ENCODE measurements around the gene FAM78A. TPM values are rescaled to one million over a fixed set of nuclear protein-coding genes. Genes with fewer than 3 reads are reported as not detected.

Gene FAM78A
- total and polyA plus RNA-seq, 5 donors from 2014 or later = 16.6 to 95.6 (median 17.7) TPM

- Histone ChIP-seq H3K9me3 (ENCODE audit: control insufficient read depth in 2 of 2, low read length in 2 of 2) (no peaks in the 10 kb centered on the region), H3K4me3 (ENCODE audit: low read depth, low read length) (no peak overlapping the region), H3K27me3 (ENCODE audit: control insufficient read depth, insufficient read depth, low read length) (peaks cover 8% of the 10 kb centered on the region), H3K4me1 (ENCODE audit: control insufficient read depth, insufficient read depth, low read length, poor library complexity, severe bottlenecking) (peaks cover 28% of the 10 kb centered on the region), H3K36me3 (ENCODE audit: control insufficient read depth, insufficient read depth, low read length) (no peaks in the 10 kb centered on the region), H3K27ac (ENCODE audit: insufficient read depth, low read length, poor library complexity, severe bottlenecking) (no peak overlapping the region)
- Mint-ChIP-seq H3K4me3 (peak overlapping the region in 2 of 4 donors; percentile 65 to 78), H3K4me1 (peaks cover 0 to 39% (median 25%) of the 10 kb centered on the region in 4 donors), H3K27me3 (peaks cover 23% of the 10 kb centered on the region), H3K9me3 (peaks cover 0 to 2% (median 0%) of the 10 kb centered on the region in 7 donors), H3K36me3 (peaks cover under 1% of the 10 kb centered on the region), H3K27ac (no peak overlapping the region)
- DNase-seq = no peak
- ATAC-seq (ENCODE audit: low read depth in 2 of 2) = no peak
Measured at GRCh38 chr9:131281119-131281965, 5.0 kb upstream of the FAM78A start.

DNA sequence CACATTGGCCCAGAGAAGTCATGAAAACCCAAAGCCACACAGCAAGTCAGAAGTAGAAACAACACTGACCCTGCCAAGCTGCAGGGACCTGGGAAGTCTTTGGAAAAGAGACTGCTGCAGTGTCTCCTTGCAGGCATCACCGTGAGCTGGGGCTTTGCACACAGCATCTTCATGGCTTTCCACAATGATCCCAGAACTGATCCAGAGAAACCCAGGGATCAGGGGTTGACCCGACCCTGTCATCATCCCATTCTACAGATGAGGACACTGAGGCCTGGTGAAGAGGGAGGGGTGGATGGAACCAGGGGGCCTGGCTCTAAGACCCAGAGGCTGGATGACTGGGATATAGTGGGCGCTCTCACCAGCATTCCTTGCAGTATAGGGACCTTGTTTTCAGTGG is 4.3 kb upstream of the FAM78A start:
- peaks cover 8% of the 10 kb centered on the region for H3K27me3 ChIP-seq (ENCODE audit: control insufficient read depth, insufficient read depth, low read length)
- peaks cover 23% of the 10 kb centered on the region for H3K27me3 Mint-ChIP-seq
- DNase-seq (no peak), ATAC-seq (ENCODE audit: low read depth in 2 of 2) (no peak)
- H3K9me3 Mint-ChIP-seq = peaks cover 0 to 2% (median 0%) of the 10 kb centered on the region in 7 donors
- H3K4me3 Mint-ChIP-seq = peak overlapping the region in 3 of 4 donors; percentile 21 to 78 (median 41)
- peaks cover 28% of the 10 kb centered on the region for H3K4me1 ChIP-seq (ENCODE audit: control insufficient read depth, insufficient read depth, low read length, poor library complexity, severe bottlenecking)
- H3K27ac ChIP-seq (ENCODE audit: insufficient read depth, low read length, poor library complexity, severe bottlenecking) = no peak overlapping the region
- no peak overlapping the region for H3K4me3 ChIP-seq (ENCODE audit: low read depth, low read length)
- peak overlapping the region in 1 of 3 donors; percentile 40 for H3K27ac Mint-ChIP-seq
- no peaks in the 10 kb centered on the region for H3K36me3 ChIP-seq (ENCODE audit: control insufficient read depth, insufficient read depth, low read length)
- H3K4me1 Mint-ChIP-seq = peaks cover 0 to 39% (median 25%) of the 10 kb centered on the region in 4 donors
- H3K36me3 Mint-ChIP-seq = peaks cover 5% of the 10 kb centered on the region
- H3K9me3 ChIP-seq (ENCODE audit: control insufficient read depth in 2 of 2, low read length in 2 of 2) = no peaks in the 10 kb centered on the region

GRCh38 chr9:131279863-131280570 is 3.7 kb upstream of the FAM78A start:
- H3K36me3 ChIP-seq (ENCODE audit: control insufficient read depth, insufficient read depth, low read length) = no peaks in the 10 kb centered on the region
- ATAC-seq (ENCODE audit: low read depth in 2 of 2) (no peak), DNase-seq (no peak)
- H3K27ac ChIP-seq (ENCODE audit: insufficient read depth, low read length, poor library complexity, severe bottlenecking) = no peak overlapping the region
- H3K4me1 ChIP-seq (ENCODE audit: control insufficient read depth, insufficient read depth, low read length, poor library complexity, severe bottlenecking) = peaks cover 28% of the 10 kb centered on the region
- peaks cover 27% of the 10 kb centered on the region for H3K27me3 Mint-ChIP-seq
- H3K9me3 Mint-ChIP-seq = peaks cover 0 to 2% (median 0%) of the 10 kb centered on the region in 7 donors
- H3K9me3 ChIP-seq (ENCODE audit: control insufficient read depth in 2 of 2, low read length in 2 of 2) = no peaks in the 10 kb centered on the region
- peak overlapping the region in 1 of 3 donors; percentile 63 for H3K27ac Mint-ChIP-seq
- H3K36me3 Mint-ChIP-seq = peaks cover 10% of the 10 kb centered on the region
- H3K4me1 Mint-ChIP-seq = peaks cover 0 to 39% (median 25%) of the 10 kb centered on the region in 4 donors
- H3K4me3 Mint-ChIP-seq = peak overlapping the region in 3 of 4 donors; percentile 89 to 97 (median 94)
- H3K4me3 ChIP-seq (ENCODE audit: low read depth, low read length) = no peak overlapping the region
- peaks cover 8% of the 10 kb centered on the region for H3K27me3 ChIP-seq (ENCODE audit: control insufficient read depth, insufficient read depth, low read length)

GRCh38 chr9:131279196-131279862 is 3.0 kb upstream of the FAM78A start:
- peak overlapping the region; percentile 89 to 97 (median 96) for H3K4me3 Mint-ChIP-seq
- peak overlapping the region; percentile 90 for H3K27ac ChIP-seq (ENCODE audit: insufficient read depth, low read length, poor library complexity, severe bottlenecking)
- ATAC-seq (ENCODE audit: low read depth in 2 of 2) = no peak

GRCh38 chr9:131278702-131279111 is 2.4 kb upstream of the FAM78A start:
- DNase-seq = peak in 2 of 3 donors; percentile 41 to 82
- Mint-ChIP-seq H3K4me3 (peak overlapping the region; percentile 89 to 97 (median 96)), H3K36me3 (peaks cover 19% of the 10 kb centered on the region), H3K9me3 (peaks cover 0 to 2% (median 0%) of the 10 kb centered on the region in 7 donors), H3K27me3 (peaks cover 24% of the 10 kb centered on the region), H3K27ac (peak overlapping the region; percentile 87 to 95 (median 94)), H3K4me1 (peaks cover 0 to 36% (median 24%) of the 10 kb centered on the region in 4 donors)
- peak; percentile 16 to 35 for ATAC-seq (ENCODE audit: low read depth in 2 of 2)
- Histone ChIP-seq H3K27me3 (ENCODE audit: control insufficient read depth, insufficient read depth, low read length) (peaks cover 8% of the 10 kb centered on the region), H3K4me3 (ENCODE audit: low read depth, low read length) (peak overlapping the region; percentile 59), H3K4me1 (ENCODE audit: control insufficient read depth, insufficient read depth, low read length, poor library complexity, severe bottlenecking) (peaks cover 29% of the 10 kb centered on the region), H3K36me3 (ENCODE audit: control insufficient read depth, insufficient read depth, low read length) (no peaks in the 10 kb centered on the region), H3K9me3 (ENCODE audit: control insufficient read depth in 2 of 2, low read length in 2 of 2) (no peaks in the 10 kb centered on the region), H3K27ac (ENCODE audit: insufficient read depth, low read length, poor library complexity, severe bottlenecking) (peak overlapping the region; percentile 90)

More at GRCh38 chr9:131279196-131279862, 3.0 kb upstream of the FAM78A start:
- peak overlapping the region; percentile 87 to 95 (median 94) for H3K27ac Mint-ChIP-seq
- H3K36me3 ChIP-seq (ENCODE audit: control insufficient read depth, insufficient read depth, low read length) = no peaks in the 10 kb centered on the region
- peaks cover 13% of the 10 kb centered on the region for H3K36me3 Mint-ChIP-seq
- H3K9me3 ChIP-seq (ENCODE audit: control insufficient read depth in 2 of 2, low read length in 2 of 2) = no peaks in the 10 kb centered on the region
- DNase-seq = no peak
- peaks cover 27% of the 10 kb centered on the region for H3K27me3 Mint-ChIP-seq
- peaks cover 0 to 2% (median 0%) of the 10 kb centered on the region in 7 donors for H3K9me3 Mint-ChIP-seq
- peaks cover 28% of the 10 kb centered on the region for H3K4me1 ChIP-seq (ENCODE audit: control insufficient read depth, insufficient read depth, low read length, poor library complexity, severe bottlenecking)
- H3K4me1 Mint-ChIP-seq = peaks cover 0 to 39% (median 24%) of the 10 kb centered on the region in 4 donors
- H3K27me3 ChIP-seq (ENCODE audit: control insufficient read depth, insufficient read depth, low read length) = peaks cover 8% of the 10 kb centered on the region
- H3K4me3 ChIP-seq (ENCODE audit: low read depth, low read length) = no peak overlapping the region

DNA sequence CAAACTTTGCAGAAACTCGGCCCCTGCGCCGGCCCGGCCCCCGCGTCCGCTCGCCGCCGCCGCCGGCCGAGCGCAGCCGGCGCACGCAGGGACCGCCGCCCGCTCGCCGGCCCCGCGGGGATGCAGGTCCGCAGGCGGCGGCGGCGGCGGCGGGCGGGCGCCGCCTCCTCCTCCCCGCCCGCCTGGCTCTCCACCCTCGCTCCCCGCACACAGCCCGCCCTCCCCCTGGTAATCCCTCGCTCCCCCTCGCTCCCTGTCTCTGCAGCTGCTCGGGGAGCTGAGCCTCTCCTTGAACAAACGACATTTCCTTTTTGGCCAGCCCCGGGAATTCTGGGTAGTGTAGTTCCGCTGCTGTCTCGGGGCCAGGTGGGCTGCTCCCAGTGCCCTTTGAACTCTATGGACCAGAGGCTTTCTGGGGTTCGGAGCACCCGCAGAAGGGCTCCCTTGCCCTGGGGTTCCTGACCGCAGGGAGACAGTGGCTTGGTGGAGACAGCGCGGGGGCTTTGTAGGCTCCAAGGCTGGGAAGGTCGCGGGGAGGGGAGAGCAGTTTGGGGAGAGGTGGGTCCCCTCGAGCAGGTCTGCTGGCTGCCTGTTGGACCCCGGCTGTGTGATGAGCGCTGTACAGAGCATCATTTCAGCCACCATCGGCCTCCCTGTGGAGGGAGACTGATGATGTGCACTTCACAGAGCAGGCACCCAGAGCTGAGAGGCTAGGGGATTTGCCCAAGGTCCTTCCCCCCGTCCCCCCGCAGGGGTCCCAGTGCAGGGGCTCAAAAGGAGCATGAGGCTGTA is 1.8 kb upstream of the FAM78A start:
- Histone ChIP-seq H3K4me3 (ENCODE audit: low read depth, low read length) (peak overlapping the region; percentile 59), H3K27me3 (ENCODE audit: control insufficient read depth, insufficient read depth, low read length) (peaks cover 8% of the 10 kb centered on the region), H3K27ac (ENCODE audit: insufficient read depth, low read length, poor library complexity, severe bottlenecking) (peak overlapping the region; percentile 90), H3K4me1 (ENCODE audit: control insufficient read depth, insufficient read depth, low read length, poor library complexity, severe bottlenecking) (peaks cover 34% of the 10 kb centered on the region), H3K36me3 (ENCODE audit: control insufficient read depth, insufficient read depth, low read length) (no peaks in the 10 kb centered on the region), H3K9me3 (ENCODE audit: control insufficient read depth in 2 of 2, low read length in 2 of 2) (no peaks in the 10 kb centered on the region)
- Mint-ChIP-seq H3K36me3 (peaks cover 25% of the 10 kb centered on the region), H3K27ac (peak overlapping the region; percentile 87 to 95 (median 94)), H3K9me3 (peaks cover 0 to 2% (median 0%) of the 10 kb centered on the region in 7 donors), H3K27me3 (peaks cover 18% of the 10 kb centered on the region), H3K4me1 (peaks cover 0 to 31% (median 22%) of the 10 kb centered on the region in 4 donors), H3K4me3 (peak overlapping the region; percentile 89 to 97 (median 96))
- peak; percentile 59 to 87 (median 70) for DNase-seq
- ATAC-seq (ENCODE audit: low read depth in 2 of 2) = peak; percentile 37 to 51
